Left ventricle myocardium inferior (tissue), 1 donor: ENCODE measurements around the gene OGDH. TPM values are rescaled to one million over a fixed set of nuclear protein-coding genes. Genes with fewer than 3 reads are reported as not detected.
"Not testable (repeated sequence)": the region's sequence is repeated elsewhere in the genome, so short reads cannot be mapped to it uniquely, and the experiment has no call there.

Experiments
- DNase-seq: peaks from one replicate; pipeline ENCODE4 v3.0.0-alpha.2; 2020
- H3K27ac ChIP-seq: fragments of 200-600 bp; replicated peaks from 2 replicates; pipeline ENCODE4 v1.8.0; 2021
- H3K27me3 ChIP-seq: fragments of 200-600 bp; 2 replicates; pipeline ENCODE4 v1.8.0; 2021; ENCODE audit warnings: low read depth
- H3K36me3 ChIP-seq: fragments of 200-600 bp; 2 replicates; pipeline ENCODE4 v1.8.0; 2021
- H3K4me1 ChIP-seq: fragments of 200-600 bp; 2 replicates; pipeline ENCODE4 v1.8.0; 2021
- H3K4me3 ChIP-seq: fragments of 200-600 bp; 2 replicates; pipeline ENCODE4 v1.8.0; 2021; ENCODE audit warnings: mild to moderate bottlenecking, moderate library complexity
- H3K9me3 ChIP-seq: fragments of 200-600 bp; replicated peaks from 2 replicates; pipeline ENCODE4 v1.8.0; 2021
- CTCF ChIP-seq: fragments of 200-600 bp; IDR thresholded peaks from 2 replicates; pipeline ENCODE4 v1.8.0; 2021; ENCODE audit warnings: antibody characterized with exemption, mild to moderate bottlenecking, borderline replicate concordance
- intact Hi-C: fragments of 100-400 bp; cut with micrococcal nuclease; formaldehyde crosslinking; loops from one replicate; pipeline ENCODE4 v1.11.0; 2022
- total RNA-seq: library from RNA; stranded (reverse); fragmentation: NEBNext Ultra II Directional; extraction: Animal tissue kit (Norgen Biotek cat#: 25700); gene quantifications from one replicate; pipeline ENCODE4 v1.2.1, GENCODE V29; 2021
- donor health status: DM: no; HTN: yes; CAD: no; lungs with severe emphysema.

The OGDH gene
- total RNA-seq, 1 donor from 2014 or later: 677 TPM

GRCh38 chr7:44694766-44695165, 88.3 kb downstream of the OGDH start:
- Histone ChIP-seq H3K27ac (peak overlapping the region; percentile 89), H3K27me3 (no peaks in the 10 kb centered on the region), H3K9me3 (no peaks in the 10 kb centered on the region), H3K4me1 (peaks cover 30% of the 10 kb centered on the region), H3K4me3 (peak overlapping the region; percentile 34), H3K36me3 (peaks cover 95% of the 10 kb centered on the region)
- no peak for DNase-seq
- intact Hi-C loops: no loop called here
- TF ChIP-seq CTCF: no peak

- peaks cover 38% of the 10 kb centered on the region for H3K4me1 ChIP-seq
- peak overlapping the region; percentile 34 for H3K4me3 ChIP-seq
- no peak for TF ChIP-seq CTCF
- peaks cover 97% of the 10 kb centered on the region for H3K36me3 ChIP-seq
- intact Hi-C loops: no loop called here
- no peaks in the 10 kb centered on the region for H3K27me3 ChIP-seq
- H3K9me3 ChIP-seq: no peaks in the 10 kb centered on the region
- no peak for DNase-seq
- peak overlapping the region; percentile 89 for H3K27ac ChIP-seq
Measured at GRCh38 chr7:44695756-44696155, 89.3 kb downstream of the OGDH start.

- no peak for DNase-seq
- Histone ChIP-seq H3K36me3 (peaks cover 98% of the 10 kb centered on the region), H3K27me3 (no peaks in the 10 kb centered on the region), H3K4me3 (no peak overlapping the region), H3K4me1 (peaks cover 48% of the 10 kb centered on the region), H3K9me3 (no peaks in the 10 kb centered on the region), H3K27ac (peak overlapping the region; percentile 89)
- no peak for TF ChIP-seq CTCF
- intact Hi-C loops: no loop called here
Measured at GRCh38 chr7:44696728-44697127, 90.3 kb downstream of the OGDH start.

GRCh38 chr7:44697136-44698045, 91.0 kb downstream of the OGDH start:
- Histone ChIP-seq H3K4me3 (no peak overlapping the region), H3K36me3 (peaks cover 98% of the 10 kb centered on the region), H3K27ac (peak overlapping the region; percentile 89), H3K27me3 (no peaks in the 10 kb centered on the region), H3K9me3 (no peaks in the 10 kb centered on the region), H3K4me1 (peaks cover 54% of the 10 kb centered on the region)
- no peak for TF ChIP-seq CTCF
- intact Hi-C loops: no loop called here
- no peak for DNase-seq

- no peaks in the 10 kb centered on the region for H3K27me3 ChIP-seq
- peaks cover 57% of the 10 kb centered on the region for H3K4me1 ChIP-seq
- no peak for DNase-seq
- no peaks in the 10 kb centered on the region for H3K9me3 ChIP-seq
- no peak for TF ChIP-seq CTCF
- H3K36me3 ChIP-seq: peaks cover 97% of the 10 kb centered on the region
- H3K4me3 ChIP-seq: no peak overlapping the region
- intact Hi-C loops: no loop called here
- H3K27ac ChIP-seq: peak overlapping the region; percentile 7
Measured at GRCh38 chr7:44698046-44698580, 91.7 kb downstream of the OGDH start.

- peaks cover 99% of the 10 kb centered on the region for H3K36me3 ChIP-seq
- DNase-seq, intact Hi-C loops, H3K27me3 ChIP-seq, H3K9me3 ChIP-seq, H3K4me3 ChIP-seq, H3K27ac ChIP-seq: not testable (repeated sequence)
- H3K4me1 ChIP-seq: peaks cover 52% of the 10 kb centered on the region
Measured at GRCh38 chr7:44699598-44699997, 93.2 kb downstream of the OGDH start.
